ENCODE data around the gene TAPBPL. TPM values are rescaled to one million over a fixed set of nuclear protein-coding genes. Genes with fewer than 3 reads are reported as not detected.
A peak's percentile ranks its signal among the peaks of the same experiment; 100 is the strongest.
"Not testable (repeated sequence)": the region's sequence is repeated elsewhere in the genome, so short reads cannot be mapped to it uniquely, and the experiment has no call there.

The TAPBPL gene
- total and polyA plus RNA-seq, 5 donors from 2014 or later: 28.0 to 72.7 (median 45.6) TPM

DNA sequence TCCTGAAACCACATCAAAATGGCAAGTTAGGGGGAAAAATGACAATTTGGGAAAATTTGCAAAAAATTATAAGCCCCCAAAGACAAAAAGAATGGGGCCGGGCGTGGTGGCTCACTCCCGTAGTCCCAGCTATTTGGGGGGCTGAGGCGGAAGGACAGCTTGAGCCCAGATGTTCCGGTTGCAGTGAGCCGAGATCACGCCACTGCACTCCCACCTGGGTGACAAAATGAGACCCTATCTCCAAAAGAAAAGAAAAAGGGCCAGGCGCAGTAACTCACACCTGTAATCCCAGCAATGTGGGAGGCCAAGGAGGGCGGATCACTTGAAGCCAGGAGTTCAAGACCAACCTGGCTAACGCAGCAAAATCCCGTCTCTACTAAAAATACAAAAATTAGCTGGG, 20.6 kb downstream of the TAPBPL start:
- peaks cover 29% of the 10 kb centered on the region for H3K4me1 ChIP-seq (ENCODE audit: control insufficient read depth, insufficient read depth, low read length, poor library complexity, severe bottlenecking)
- Mint-ChIP-seq H3K4me1 (peaks cover 10 to 28% (median 22%) of the 10 kb centered on the region in 4 donors), H3K36me3 (no peaks in the 10 kb centered on the region), H3K4me3 (peak overlapping the region in 2 of 4 donors; percentile 91 to 99), H3K9me3 (no peaks in the 10 kb centered on the region), H3K27ac (no peak overlapping the region), H3K27me3 (peaks cover 14% of the 10 kb centered on the region)
- no peak overlapping the region for H3K27ac ChIP-seq (ENCODE audit: insufficient read depth, low read length, poor library complexity, severe bottlenecking)
- no peaks in the 10 kb centered on the region for H3K36me3 ChIP-seq (ENCODE audit: control insufficient read depth, insufficient read depth, low read length)
- no peaks in the 10 kb centered on the region for H3K9me3 ChIP-seq (ENCODE audit: control insufficient read depth in 2 of 2, low read length in 2 of 2)
- H3K27me3 ChIP-seq (ENCODE audit: control insufficient read depth, insufficient read depth, low read length): no peaks in the 10 kb centered on the region
- H3K4me3 ChIP-seq (ENCODE audit: low read depth, low read length): no peak overlapping the region
- no peak for ATAC-seq (ENCODE audit: low read depth in 2 of 2)
- no peak for DNase-seq

DNA sequence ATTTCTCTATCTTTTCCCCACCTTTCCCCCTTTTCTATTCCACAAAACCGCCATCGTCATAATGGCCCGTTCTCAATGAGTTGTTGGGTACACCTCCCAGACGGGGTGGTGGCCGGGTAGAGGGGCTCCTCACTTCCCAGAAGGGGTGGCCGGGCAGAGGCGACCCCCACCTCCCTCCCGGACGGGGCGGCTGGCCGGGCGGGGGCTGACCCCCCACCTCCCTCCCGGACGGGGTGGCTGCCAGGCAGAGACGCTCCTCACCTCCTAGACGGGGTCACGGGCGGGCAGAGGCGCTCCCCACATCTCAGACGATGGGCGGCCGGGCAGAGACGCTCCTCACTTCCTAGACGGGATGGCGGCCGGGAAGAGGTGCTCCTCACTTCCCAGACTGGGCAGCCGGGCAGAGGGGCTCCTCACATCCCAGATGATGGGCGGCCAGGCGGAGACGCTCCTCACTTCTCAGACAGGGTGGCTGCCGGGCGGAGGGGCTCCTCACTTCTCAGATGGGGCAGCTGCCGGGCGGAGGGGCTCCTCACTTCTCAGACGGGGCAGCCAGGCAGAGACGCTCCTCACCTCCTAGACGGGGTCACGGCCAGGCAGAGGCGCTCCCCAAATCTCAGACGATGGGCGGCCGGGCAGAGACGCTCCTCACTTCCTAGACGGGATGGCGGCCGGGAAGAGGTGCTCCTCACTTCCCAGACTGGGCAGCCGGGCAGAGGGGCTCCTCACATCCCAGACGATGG, 23.6 kb downstream of the TAPBPL start:
- H3K27ac Mint-ChIP-seq; H3K36me3 ChIP-seq (ENCODE audit: control insufficient read depth, insufficient read depth, low read length); H3K27me3 ChIP-seq (ENCODE audit: control insufficient read depth, insufficient read depth, low read length); H3K4me3 Mint-ChIP-seq; H3K27ac ChIP-seq (ENCODE audit: insufficient read depth, low read length, poor library complexity, severe bottlenecking); H3K4me1 ChIP-seq (ENCODE audit: control insufficient read depth, insufficient read depth, low read length, poor library complexity, severe bottlenecking); H3K9me3 Mint-ChIP-seq; H3K36me3 Mint-ChIP-seq; DNase-seq; H3K9me3 ChIP-seq (ENCODE audit: control insufficient read depth in 2 of 2, low read length in 2 of 2); H3K4me3 ChIP-seq (ENCODE audit: low read depth, low read length); H3K4me1 Mint-ChIP-seq; ATAC-seq (ENCODE audit: low read depth in 2 of 2): not testable (repeated sequence)
- H3K27me3 Mint-ChIP-seq: peaks cover 21% of the 10 kb centered on the region

- Mint-ChIP-seq H3K4me1 (peaks cover 0 to 3% (median 0%) of the 10 kb centered on the region in 4 donors), H3K4me3 (no peak overlapping the region), H3K27me3 (peaks cover 22% of the 10 kb centered on the region), H3K27ac (no peak overlapping the region), H3K36me3 (no peaks in the 10 kb centered on the region), H3K9me3 (no peaks in the 10 kb centered on the region)
- H3K9me3 ChIP-seq (ENCODE audit: control insufficient read depth in 2 of 2, low read length in 2 of 2): no peaks in the 10 kb centered on the region
- H3K4me1 ChIP-seq (ENCODE audit: control insufficient read depth, insufficient read depth, low read length, poor library complexity, severe bottlenecking): no peaks in the 10 kb centered on the region
- H3K27me3 ChIP-seq (ENCODE audit: control insufficient read depth, insufficient read depth, low read length): peaks cover 6% of the 10 kb centered on the region
- ATAC-seq (ENCODE audit: low read depth in 2 of 2) (no peak), DNase-seq (no peak)
- H3K4me3 ChIP-seq (ENCODE audit: low read depth, low read length): no peak overlapping the region
- no peaks in the 10 kb centered on the region for H3K36me3 ChIP-seq (ENCODE audit: control insufficient read depth, insufficient read depth, low read length)
- no peak overlapping the region for H3K27ac ChIP-seq (ENCODE audit: insufficient read depth, low read length, poor library complexity, severe bottlenecking)
Observed at GRCh38 chr12:6476489-6476888, 24.6 kb downstream of the TAPBPL start.

DNA sequence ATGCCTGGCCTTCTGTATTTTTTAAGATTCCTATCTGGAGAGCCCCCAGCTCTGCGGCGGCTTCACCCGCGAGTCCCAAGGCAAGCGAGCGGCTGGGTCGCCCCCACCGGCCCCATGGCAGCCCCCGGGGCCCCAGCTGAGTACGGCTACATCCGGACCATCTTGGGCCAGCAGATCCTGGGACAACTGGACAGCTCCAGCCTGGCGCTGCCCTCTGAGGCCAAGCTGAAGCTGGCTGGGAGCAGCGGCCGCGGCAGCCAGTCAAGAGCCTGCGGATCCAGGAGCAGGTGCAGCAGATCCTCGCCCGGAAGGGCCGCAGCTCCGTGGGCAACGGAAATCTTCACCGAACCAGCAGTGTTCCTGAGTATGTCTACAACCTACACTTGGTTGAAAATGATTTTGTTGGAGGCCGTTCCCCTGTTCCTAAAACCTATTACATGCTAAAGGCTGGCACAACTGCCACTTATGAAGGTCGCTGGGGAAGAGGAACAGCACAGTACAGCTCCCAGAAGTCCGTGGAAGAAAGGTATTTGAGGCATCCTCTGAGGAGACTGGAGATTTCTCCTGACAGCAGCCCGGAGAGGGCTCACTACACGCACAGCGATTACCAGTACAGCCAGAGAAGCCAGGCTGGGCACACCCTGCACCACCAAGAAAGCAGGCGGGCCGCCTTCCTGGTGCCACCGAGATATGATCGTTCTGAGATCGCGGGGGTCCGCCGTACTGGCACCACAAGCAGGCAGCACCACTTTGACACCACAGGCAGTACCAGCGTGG, 25.9 kb downstream of the TAPBPL start:
- not testable (repeated sequence) for H3K9me3 ChIP-seq (ENCODE audit: control insufficient read depth in 2 of 2, low read length in 2 of 2); H3K9me3 Mint-ChIP-seq; H3K4me3 Mint-ChIP-seq; H3K36me3 ChIP-seq (ENCODE audit: control insufficient read depth, insufficient read depth, low read length); H3K27me3 ChIP-seq (ENCODE audit: control insufficient read depth, insufficient read depth, low read length); H3K27ac Mint-ChIP-seq; H3K4me1 ChIP-seq (ENCODE audit: control insufficient read depth, insufficient read depth, low read length, poor library complexity, severe bottlenecking); H3K4me1 Mint-ChIP-seq; H3K27ac ChIP-seq (ENCODE audit: insufficient read depth, low read length, poor library complexity, severe bottlenecking); H3K36me3 Mint-ChIP-seq; ATAC-seq (ENCODE audit: low read depth in 2 of 2); DNase-seq; H3K4me3 ChIP-seq (ENCODE audit: low read depth, low read length)
- H3K27me3 Mint-ChIP-seq: peaks cover 25% of the 10 kb centered on the region

DNA sequence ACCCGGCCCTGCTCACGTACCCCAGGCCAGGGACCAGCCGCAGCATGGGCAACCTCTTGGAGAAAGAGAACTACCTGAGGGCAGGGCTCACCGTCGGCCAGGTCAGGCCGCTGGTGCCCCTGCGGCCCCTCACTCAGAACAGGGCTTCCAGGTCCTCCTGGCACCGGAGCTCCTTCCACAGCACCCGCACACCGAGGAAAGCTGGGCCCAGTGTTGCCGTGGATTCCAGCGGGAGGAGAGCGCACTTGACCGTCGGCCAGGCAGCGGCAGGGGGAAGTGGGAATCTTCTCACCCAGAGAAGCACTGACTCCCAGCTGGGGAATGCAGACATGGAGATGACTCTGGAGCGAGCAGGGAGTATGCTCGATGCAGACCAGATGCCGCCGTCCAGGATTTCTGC, 26.6 kb downstream of the TAPBPL start:
- Mint-ChIP-seq H3K27ac (no peak overlapping the region), H3K9me3 (no peaks in the 10 kb centered on the region), H3K27me3 (peaks cover 30% of the 10 kb centered on the region), H3K36me3 (no peaks in the 10 kb centered on the region), H3K4me3 (no peak overlapping the region), H3K4me1 (no peaks in the 10 kb centered on the region)
- Histone ChIP-seq H3K4me3 (ENCODE audit: low read depth, low read length) (no peak overlapping the region), H3K27ac (ENCODE audit: insufficient read depth, low read length, poor library complexity, severe bottlenecking) (no peak overlapping the region), H3K9me3 (ENCODE audit: control insufficient read depth in 2 of 2, low read length in 2 of 2) (no peaks in the 10 kb centered on the region), H3K27me3 (ENCODE audit: control insufficient read depth, insufficient read depth, low read length) (peaks cover 6% of the 10 kb centered on the region), H3K4me1 (ENCODE audit: control insufficient read depth, insufficient read depth, low read length, poor library complexity, severe bottlenecking) (no peaks in the 10 kb centered on the region), H3K36me3 (ENCODE audit: control insufficient read depth, insufficient read depth, low read length) (no peaks in the 10 kb centered on the region)
- no peak for DNase-seq
- no peak for ATAC-seq (ENCODE audit: low read depth in 2 of 2)

GRCh38 chr12:6488240-6488639, 36.4 kb downstream of the TAPBPL start:
- Mint-ChIP-seq H3K27ac (peak overlapping the region in 1 of 3 donors; percentile 32), H3K9me3 (no peaks in the 10 kb centered on the region), H3K4me1 (peaks cover 0 to 14% (median 5%) of the 10 kb centered on the region in 4 donors), H3K27me3 (peaks cover 9% of the 10 kb centered on the region), H3K36me3 (peaks cover 4% of the 10 kb centered on the region), H3K4me3 (no peak overlapping the region)
- ATAC-seq (ENCODE audit: low read depth in 2 of 2) (no peak), DNase-seq (no peak)
- peaks cover 3% of the 10 kb centered on the region for H3K36me3 ChIP-seq (ENCODE audit: control insufficient read depth, insufficient read depth, low read length)
- peaks cover 10% of the 10 kb centered on the region for H3K4me1 ChIP-seq (ENCODE audit: control insufficient read depth, insufficient read depth, low read length, poor library complexity, severe bottlenecking)
- no peaks in the 10 kb centered on the region for H3K27me3 ChIP-seq (ENCODE audit: control insufficient read depth, insufficient read depth, low read length)
- H3K4me3 ChIP-seq (ENCODE audit: low read depth, low read length): no peak overlapping the region
- no peak overlapping the region for H3K27ac ChIP-seq (ENCODE audit: insufficient read depth, low read length, poor library complexity, severe bottlenecking)
- no peaks in the 10 kb centered on the region for H3K9me3 ChIP-seq (ENCODE audit: control insufficient read depth in 2 of 2, low read length in 2 of 2)

DNA sequence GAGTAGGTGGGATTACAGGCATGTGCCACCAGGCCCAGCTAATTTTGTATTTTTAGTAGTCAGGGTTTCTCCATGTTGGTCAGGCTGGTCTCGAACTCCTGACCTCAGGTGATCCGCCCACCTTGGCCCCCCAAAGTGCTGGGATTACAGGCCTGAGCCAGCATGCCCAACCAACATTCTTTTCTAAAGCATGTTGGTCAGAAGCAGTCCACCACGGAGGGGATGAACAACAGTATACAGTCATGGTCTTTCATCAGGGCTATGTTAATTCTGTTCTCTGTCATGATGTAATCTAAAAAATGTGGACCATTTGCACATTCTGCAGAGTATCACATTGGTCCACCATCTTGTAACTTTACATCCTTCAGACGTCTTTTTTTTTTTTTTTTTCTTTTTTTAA, 37.6 kb downstream of the TAPBPL start:
- H3K27ac ChIP-seq (ENCODE audit: insufficient read depth, low read length, poor library complexity, severe bottlenecking): no peak overlapping the region
- Mint-ChIP-seq H3K27me3 (peaks cover 5% of the 10 kb centered on the region), H3K4me1 (peaks cover 0 to 17% (median 8%) of the 10 kb centered on the region in 4 donors), H3K36me3 (peaks cover 4% of the 10 kb centered on the region), H3K4me3 (no peak overlapping the region), H3K27ac (no peak overlapping the region), H3K9me3 (no peaks in the 10 kb centered on the region)
- no peaks in the 10 kb centered on the region for H3K27me3 ChIP-seq (ENCODE audit: control insufficient read depth, insufficient read depth, low read length)
- H3K36me3 ChIP-seq (ENCODE audit: control insufficient read depth, insufficient read depth, low read length): peaks cover 3% of the 10 kb centered on the region
- H3K4me1 ChIP-seq (ENCODE audit: control insufficient read depth, insufficient read depth, low read length, poor library complexity, severe bottlenecking): peaks cover 12% of the 10 kb centered on the region
- no peak overlapping the region for H3K4me3 ChIP-seq (ENCODE audit: low read depth, low read length)
- ATAC-seq (ENCODE audit: low read depth in 2 of 2) (no peak), DNase-seq (no peak)
- H3K9me3 ChIP-seq (ENCODE audit: control insufficient read depth in 2 of 2, low read length in 2 of 2): no peaks in the 10 kb centered on the region
